Skin epidermis (tissue), 12 donors: ENCODE results near the gene DDB1.

Experiments
- H3K27ac ChIP-seq, 21 experiments: fragments of 200-600 bp; sonication (generic) in 11 of 21; one replicate each; pipeline ENCODE4 v1.5.0; 2020; ENCODE audit warnings: mild to moderate bottlenecking in 3 of 21, inconsistent platforms in 2 of 21, moderate library complexity in 2 of 21
- H3K4me3 ChIP-seq, 7 experiments: fragments of 200-600 bp; sonication (generic) in 2 of 7; one replicate each; pipeline ENCODE4 v1.5.0; 2020; ENCODE audit warnings: inconsistent platforms in 2 of 7, mild to moderate bottlenecking in 2 of 7, moderate library complexity in 1 of 7

The DDB1 gene

DNA sequence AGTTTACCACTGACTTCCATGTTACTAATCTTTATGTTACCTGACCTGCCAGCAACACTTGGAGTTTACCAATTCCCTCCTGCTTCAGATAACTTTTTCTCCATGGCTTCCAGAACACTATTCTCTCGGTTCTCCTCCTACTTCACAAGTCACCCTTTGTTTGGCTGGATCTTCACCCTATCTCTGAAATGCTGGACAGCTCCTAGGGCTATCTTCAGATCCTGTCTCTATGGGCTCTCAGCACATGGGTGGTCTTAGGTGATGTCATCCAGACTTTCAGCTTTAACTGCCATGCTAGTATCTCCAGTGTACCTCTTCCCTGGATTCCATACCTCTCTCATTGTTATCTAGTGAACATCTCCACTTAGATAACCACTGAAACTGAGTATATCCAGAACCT is 25.6 kb downstream of the DDB1 start:
- H3K4me3 ChIP-seq: no peak overlapping the region
- H3K27ac ChIP-seq: no peak overlapping the region

DNA sequence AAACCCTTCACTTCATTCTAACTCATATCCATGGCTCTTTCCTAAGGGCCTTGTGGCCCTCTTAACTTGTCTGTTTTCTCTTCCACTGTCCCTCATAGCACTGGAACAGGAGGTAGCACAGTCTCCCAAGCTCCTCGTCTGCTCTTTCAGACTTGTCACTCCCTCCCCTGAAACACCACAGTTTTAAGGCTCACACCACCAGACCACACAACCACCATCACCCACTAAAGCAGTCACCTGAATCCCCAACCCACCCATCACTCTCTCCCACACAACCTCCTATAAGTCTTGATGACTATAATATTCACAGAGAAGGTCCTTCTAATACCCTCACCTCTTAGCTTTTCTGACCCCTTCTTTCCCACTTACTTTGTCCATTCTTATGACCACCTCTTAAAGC is 26.7 kb downstream of the DDB1 start:
- no peak overlapping the region for H3K27ac ChIP-seq
- H3K4me3 ChIP-seq: no peak overlapping the region

DNA sequence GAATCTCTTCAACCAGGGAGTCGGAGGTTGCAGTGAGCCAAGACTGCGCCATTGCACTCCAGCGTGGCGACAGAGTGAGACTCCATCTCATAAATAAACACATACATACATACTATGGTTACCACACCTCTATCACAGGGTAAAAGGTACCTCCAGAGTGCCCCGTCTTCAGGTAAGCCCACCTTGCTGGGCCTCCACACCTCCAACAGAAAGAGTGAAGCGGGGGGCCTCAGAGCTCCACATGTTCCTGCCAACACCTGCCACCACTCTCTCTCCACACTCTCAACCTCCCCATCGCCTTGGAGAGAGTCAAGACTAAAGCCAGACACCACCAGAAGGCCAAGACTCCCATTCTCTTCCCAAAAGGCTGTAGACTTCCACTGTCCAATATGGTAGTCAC is 27.5 kb downstream of the DDB1 start:
- Histone ChIP-seq H3K27ac (no peak overlapping the region), H3K4me3 (no peak overlapping the region)

GRCh38 chr11:61303725-61304124 is 29.2 kb downstream of the DDB1 start:
- Histone ChIP-seq H3K27ac (no peak overlapping the region), H3K4me3 (no peak overlapping the region)

DNA sequence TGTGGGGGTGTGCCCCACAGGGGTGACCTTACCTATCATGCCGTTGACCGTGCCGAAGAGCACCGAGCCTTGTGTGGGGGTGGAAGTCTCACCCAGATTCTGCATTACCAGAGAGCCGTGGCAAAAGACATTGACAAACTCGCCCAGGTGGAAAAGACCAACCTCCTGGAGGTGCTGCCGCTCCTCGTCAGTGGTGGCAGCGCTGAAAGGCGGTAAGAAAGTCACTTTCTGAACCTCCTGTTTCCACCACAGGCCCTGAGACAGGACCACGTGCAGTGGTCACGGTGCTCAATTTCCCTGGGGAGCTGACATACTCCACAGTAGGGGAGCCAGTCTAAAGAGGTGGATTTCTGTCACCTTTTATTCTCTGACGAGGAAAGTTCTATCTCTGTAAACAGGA is 30.4 kb downstream of the DDB1 start:
- H3K27ac ChIP-seq: no peak overlapping the region
- H3K4me3 ChIP-seq: no peak overlapping the region

DNA sequence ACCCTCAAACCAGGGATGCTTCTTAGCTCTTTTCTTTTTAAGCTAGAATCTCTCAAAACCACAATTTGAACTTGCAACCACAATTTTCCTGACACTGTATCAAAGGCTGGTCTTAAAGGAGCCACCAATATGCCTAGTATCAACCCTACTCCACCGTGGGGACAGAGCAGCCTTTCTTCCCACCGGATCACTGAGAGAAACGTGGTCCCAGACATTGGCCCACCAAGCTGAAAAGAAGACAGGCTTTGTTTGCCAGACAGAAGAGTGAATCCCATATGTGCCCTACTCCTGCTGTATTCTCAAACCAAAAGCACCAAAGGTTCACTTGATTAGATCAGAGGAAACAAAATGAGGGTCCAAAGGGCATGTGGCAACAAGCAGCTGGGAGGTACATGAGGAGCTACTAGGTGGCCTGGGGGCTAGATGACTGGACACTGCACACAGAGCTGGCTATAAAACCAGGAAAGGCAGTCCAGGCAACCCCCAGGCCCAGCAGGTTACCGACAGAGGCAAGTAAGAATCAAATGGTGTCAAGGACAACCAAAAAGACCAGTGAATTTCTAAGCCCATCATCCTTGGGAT is 34.2 kb downstream of the DDB1 start:
- Histone ChIP-seq H3K4me3 (no peak overlapping the region), H3K27ac (peak overlapping the region in 11 of 21 experiments; percentile 6 to 82 (median 37))

DNA sequence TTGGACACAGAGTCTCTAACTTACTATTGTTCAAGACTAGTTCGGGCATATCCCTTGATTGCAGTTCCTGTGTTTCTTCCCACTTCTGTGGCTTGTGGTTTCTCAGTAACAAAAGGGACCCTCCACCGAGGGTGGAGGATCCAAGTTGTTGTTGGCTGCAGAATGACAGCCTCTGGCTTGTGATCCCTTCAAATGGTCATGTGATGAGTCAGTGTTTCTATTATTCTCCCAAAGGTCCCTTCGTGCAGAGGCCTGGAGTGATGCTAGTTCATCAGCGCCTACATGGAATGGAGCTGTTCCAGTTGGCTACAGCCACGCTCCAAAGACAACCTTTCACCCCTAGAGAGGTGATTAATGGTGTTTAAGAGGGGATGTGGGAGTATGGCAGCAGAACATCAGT is 35.2 kb downstream of the DDB1 start:
- H3K27ac ChIP-seq: peak overlapping the region in 6 of 21 experiments; percentile 31 to 82 (median 58)
- H3K4me3 ChIP-seq: no peak overlapping the region

DNA sequence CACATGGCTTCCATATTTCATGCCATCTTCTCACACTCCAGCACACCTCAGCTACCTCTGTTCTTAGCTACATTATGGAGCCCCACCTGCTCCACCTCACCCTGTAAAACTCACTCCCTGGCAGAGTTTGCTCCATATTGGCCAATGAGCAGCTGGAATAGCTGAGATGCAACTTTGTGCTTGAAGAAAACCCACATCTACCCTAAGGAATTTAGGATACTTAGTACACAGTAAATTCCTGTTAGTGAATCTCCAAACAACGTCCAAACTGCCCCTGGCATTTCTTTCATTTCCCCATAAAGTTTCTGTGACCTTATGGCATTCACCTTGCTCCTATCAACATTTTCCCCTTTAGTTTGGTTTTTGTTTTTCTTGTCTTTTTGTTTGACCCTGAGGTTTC is 35.6 kb downstream of the DDB1 start:
- Histone ChIP-seq H3K4me3 (no peak overlapping the region), H3K27ac (peak overlapping the region in 5 of 21 experiments; percentile 31 to 82 (median 60))

DNA sequence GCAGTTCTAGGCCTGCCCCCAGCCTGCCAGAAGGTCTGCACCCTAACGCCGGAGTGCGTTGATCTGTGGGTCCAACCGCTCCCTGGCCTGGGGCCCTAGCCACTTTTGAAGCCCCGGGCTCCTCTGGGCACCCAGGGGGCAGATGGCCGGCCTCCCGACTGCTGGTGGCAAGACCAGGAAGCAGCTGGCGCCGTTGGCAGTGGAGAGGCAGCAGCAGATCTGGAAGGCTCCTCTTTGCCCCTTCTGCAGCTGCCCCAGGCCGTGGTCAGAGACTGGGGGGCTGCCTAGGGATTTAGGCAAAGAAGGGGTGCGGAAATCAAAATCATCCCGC is 37.3 kb downstream of the DDB1 start:
- H3K4me3 ChIP-seq: peak overlapping the region in 6 of 7 experiments; percentile 35 to 56 (median 48)
- H3K27ac ChIP-seq: peak overlapping the region in 10 of 21 experiments; percentile 1 to 85 (median 74)

DNA sequence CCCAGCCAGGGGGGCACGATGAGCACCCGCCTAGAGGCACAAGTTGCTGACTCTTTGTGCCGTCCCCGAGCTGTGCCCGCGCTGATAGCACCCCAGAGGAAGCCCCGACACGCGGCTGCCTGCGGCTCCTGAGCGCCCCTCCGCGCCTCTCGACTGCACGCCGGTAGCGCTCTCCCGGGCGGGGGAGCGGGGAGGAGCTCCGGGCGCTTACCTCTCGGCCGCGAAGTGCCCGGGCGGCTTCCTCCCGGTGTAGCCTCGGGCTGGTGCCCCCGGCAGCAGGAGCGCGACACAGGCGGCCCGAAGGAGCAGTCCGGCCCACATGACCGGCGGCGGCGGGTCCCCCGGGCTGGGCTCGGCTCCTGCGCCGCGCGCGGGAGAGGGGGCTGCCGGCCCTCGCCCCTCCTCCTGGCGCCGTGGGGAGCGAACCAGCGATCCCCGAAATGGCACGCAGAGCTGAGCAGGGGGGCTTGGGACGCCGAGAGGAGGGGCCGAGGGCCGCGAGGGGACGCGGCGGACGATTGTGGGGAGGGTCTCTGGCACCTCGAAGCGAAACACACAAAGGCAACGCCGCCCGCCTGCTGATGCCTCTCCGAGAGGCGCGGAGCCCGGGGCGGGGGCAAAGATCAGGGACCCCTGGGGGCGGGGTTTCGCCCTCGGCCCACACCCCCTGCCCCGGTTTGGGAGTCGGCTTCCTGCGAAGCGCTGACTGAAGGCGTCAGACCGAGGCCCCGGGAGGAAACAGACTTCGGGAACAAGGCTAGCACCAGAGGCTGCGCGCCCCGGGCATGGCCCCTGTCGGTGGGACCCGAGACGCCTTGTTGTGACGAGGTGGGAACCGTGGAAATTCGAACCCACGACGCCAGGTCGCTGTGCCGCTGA is 37.9 kb downstream of the DDB1 start, which contains the start of gene VWCE:
VWCE (minus strand) TSS at position 600 of the 879 bp plus-strand sequence; CDS start at position 321, 279 bp downstream.
- Histone ChIP-seq H3K27ac (peak within 1 kb of the TSS in 18 of 21 experiments; percentile 1 to 85 (median 64)), H3K4me3 (peak within 1 kb of the TSS; percentile 35 to 56 (median 50))

- Histone ChIP-seq H3K4me3 (peak overlapping the region; percentile 35 to 56 (median 50)), H3K27ac (peak overlapping the region in 16 of 21 experiments; percentile 1 to 85 (median 69))
Observed at GRCh38 chr11:61293867-61294716, 38.8 kb downstream of the DDB1 start.

- H3K4me3 ChIP-seq: no peak overlapping the region
- no peak overlapping the region for H3K27ac ChIP-seq
Observed at GRCh38 chr11:61292356-61292755, 40.5 kb downstream of the DDB1 start.

DNA sequence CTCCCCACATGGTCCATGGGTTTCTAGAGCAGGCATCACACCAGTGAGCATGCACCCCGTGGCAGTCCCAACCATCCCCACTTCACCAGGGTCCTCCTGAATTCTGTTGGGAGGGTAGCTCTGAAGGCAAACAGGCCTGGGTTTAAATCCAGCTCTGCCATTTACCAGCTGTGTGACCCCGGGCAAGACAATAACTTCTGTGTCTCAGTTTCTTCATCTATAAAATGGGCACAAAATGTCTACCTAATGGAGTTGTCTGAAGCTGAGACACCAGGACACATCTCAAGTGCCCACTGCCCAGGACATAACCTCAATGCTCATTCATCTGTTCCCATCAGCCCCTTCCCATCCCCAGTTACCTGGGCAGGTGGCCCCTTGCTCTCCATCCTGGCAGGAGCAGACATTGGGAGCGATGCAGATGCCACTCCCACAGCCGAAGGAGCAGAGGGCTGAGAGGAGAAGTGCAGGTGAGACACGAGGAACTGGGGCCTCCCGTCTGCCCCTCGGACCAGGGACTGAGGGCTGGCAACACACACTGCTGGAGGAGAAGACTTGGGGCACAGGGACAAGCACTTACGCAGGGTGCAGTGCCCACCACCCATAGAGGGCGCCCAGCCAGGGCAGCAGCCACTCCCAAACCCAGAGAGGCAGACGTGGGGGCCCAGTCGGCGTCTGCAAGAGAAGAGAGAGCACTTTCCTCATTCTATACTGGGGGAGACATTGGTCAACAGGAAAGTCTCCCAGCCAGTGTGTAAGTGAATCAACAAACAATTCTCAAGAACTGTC is 41.8 kb downstream of the DDB1 start:
- no peak overlapping the region for H3K27ac ChIP-seq
- H3K4me3 ChIP-seq: no peak overlapping the region

GRCh38 chr11:61287338-61287977 is 45.4 kb downstream of the DDB1 start:
- H3K27ac ChIP-seq: no peak overlapping the region
- H3K4me3 ChIP-seq: no peak overlapping the region

GRCh38 chr11:61283613-61284012 is 49.3 kb downstream of the DDB1 start:
- Histone ChIP-seq H3K4me3 (no peak overlapping the region), H3K27ac (no peak overlapping the region)

GRCh38 chr11:61281581-61282250 is 51.2 kb downstream of the DDB1 start:
- no peak overlapping the region for H3K27ac ChIP-seq
- peak overlapping the region in 3 of 7 experiments; percentile 4 to 29 (median 21) for H3K4me3 ChIP-seq

DNA sequence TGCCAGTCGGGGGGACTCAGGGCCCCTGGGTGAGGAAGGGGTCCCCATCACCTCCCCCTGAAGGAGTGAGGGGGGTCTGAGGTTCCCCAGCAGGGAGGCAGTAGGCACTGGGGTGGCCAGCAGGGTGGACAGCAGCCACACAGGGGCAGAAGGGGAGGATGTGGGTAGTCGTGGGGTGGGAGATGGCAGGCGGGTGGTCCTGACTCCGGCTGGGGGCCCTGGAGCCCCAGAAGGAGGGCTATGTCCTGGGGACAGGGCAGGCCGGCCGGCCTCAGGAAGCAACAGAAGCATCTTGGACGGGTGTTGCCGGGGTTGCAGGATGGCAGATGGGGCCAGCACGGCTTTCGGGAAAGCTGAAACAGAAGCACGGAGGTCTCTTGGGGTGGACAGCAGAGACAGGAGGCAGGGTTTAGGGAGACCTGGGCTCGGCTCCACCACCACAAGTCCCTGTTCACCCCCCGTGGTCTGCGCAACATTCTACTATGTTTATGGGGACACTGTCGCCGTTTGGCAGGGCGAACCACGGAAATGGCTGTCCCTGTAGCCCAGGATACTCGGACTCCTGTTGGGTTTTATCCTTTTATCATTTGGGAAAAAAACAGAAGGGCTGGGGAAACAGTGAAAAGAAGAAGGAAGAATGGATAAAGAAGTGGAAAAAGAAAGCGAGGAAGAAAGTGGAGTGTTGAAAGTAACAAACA is 51.9 kb downstream of the DDB1 start:
- H3K4me3 ChIP-seq: no peak overlapping the region

More for the DNA sequence above, 51.9 kb downstream of the DDB1 start:
- no peak overlapping the region for H3K27ac ChIP-seq
